ENCODE data around the gene ENAM.

- TF ChIP-seq POLR2AphosphoS5 (IDR thresholded peaks at IDR 0.05; ENCODE audit: insufficient read depth in 1 of 2, low read depth in 1 of 2) (no peak), CTCF (IDR thresholded peaks at IDR 0.05) (no peak)
Observed at GRCh38 chr4:70624226-70624793, 4.2 kb upstream of the ENAM start.

All from vagina (tissue), 2 donors.